NCI-H1092 (cell line): ENCODE data around the gene ZNF253.
"Not testable (repeated sequence)": the region's sequence is repeated elsewhere in the genome, so short reads cannot be mapped to it uniquely, and the experiment has no call there.

Experiments
- DNase-seq: peaks from one replicate; lab custom pipeline; 2025; lab: John Stamatoyannopoulos, UW

The ZNF253 gene

DNA sequence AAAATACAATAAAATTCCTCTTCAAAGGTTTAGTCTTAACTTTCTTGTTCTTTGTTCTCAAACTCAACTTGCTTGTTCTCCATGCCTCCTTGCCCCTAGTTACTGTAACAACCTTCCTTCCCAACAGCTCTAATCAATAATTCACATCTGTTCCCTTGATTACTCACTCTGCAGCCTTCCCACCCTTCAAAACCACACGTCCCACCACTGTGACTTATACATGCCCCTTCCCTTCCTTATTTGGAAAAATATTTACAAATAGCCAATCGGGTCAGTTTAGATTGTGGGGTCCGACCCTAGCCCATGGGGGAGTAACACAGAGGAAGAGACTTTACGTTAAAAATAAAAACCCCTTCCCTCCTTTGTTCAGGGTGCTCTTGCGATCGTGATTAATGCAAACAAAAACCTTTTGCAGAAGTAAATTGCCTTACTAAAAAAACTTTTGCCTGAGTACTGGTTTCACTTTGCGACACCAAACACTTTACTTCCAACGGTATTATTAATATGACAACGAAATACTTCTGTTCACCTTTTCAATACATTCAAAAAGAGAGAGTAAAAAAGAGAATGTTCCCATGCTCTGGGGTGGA, 34.6 kb downstream of the ZNF253 start:
- DNase-seq, result no peak

DNA sequence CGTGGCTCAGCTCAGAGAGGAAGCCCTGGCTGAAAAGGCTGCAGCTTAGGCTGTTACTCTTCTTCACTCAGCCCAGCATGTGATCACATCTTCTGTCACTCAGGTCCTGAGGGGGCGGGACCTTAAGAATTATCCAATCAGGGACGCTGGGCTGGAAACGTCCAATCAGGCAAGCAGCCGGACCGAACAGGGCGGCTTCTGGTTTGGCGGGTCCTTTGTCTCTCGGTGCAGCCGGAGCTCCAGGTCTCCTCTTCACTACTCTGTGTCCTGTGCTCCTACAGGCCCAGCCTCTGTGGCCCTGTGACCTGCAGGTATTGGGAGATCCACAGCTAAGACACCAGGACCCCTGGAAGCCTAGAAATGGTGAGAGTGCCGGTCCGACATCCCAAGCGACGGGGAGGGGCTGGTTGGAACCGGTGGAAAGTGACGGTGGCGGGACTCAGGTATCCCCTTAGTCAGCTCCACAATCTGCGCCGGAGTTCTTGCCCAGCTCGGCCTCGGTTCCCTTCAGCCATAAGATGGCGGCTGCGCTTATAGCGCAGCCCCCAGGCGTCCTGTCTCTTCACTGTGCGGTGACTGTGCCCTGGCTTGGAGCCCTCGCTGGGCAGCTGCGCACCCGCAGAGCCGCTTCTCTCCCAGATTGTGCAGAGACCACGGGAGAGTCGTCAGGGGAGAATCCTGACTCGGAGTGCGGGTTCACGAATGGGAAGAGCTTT, 35.2 kb downstream of the ZNF253 start, which contains the start of gene ZNF93:
TSS of gene ZNF93 (plus strand) at position 218 of the 716 bp plus-strand sequence. CDS start at position 361, 143 bp downstream.
- peak; percentile 95 for DNase-seq

DNA sequence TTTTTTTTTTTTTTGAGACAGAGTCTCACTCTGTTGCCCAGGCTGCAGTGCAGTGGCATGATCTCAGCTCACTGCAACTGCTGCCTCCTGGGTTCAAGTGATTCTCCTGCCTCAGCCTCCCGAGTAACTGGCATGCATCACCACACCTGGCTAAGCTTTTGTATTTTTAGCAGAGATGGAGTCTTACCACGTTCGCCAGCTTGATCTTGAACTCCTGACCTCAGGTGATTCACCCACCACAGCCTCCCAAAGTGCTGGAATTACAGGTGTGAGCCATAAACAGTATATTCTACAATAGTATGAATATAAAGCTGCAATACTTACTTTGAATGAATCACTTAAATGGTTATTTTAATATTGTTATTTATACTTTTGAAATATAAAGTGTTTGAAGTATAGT, 41.9 kb downstream of the ZNF253 start:
- not testable (repeated sequence) for DNase-seq

DNA sequence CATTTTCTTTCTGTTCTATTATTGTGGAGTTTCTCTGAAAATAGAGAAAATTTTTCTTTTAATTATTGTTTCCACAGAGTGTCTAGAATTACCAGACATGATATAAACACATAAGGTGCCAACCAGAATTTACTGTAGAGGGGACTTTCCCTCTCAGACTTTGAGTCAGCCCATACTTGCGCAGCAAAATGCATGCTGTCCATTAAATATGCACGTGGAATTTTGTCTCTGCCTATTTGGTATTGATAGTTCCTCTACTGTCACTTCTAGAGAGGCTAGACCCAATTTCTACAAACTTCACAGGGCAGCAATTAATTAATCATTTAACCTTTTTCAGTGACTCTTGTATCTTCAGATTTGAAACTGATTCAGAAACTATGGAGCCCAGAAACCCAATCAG, 44.0 kb downstream of the ZNF253 start:
- DNase-seq, result no peak

DNA sequence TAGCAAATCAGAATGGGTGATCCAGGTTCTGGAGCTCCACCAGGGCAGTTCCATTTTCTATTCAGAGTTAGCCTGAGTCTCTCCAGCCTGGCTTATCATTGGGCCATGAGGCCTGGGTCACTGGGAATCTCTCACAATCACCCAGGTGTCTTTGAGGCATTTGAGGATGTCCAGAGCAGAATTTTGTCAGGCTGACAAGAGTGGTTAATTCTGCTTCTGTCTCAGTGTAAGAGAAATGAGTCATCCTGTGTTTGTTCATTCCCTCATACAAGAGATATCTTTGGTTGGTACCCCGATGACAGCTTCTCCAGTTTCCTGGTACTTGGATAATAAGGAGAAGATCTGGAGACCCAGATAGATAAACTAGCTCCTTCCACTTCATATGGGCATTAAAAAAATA, 45.5 kb downstream of the ZNF253 start:
- no peak for DNase-seq

DNA sequence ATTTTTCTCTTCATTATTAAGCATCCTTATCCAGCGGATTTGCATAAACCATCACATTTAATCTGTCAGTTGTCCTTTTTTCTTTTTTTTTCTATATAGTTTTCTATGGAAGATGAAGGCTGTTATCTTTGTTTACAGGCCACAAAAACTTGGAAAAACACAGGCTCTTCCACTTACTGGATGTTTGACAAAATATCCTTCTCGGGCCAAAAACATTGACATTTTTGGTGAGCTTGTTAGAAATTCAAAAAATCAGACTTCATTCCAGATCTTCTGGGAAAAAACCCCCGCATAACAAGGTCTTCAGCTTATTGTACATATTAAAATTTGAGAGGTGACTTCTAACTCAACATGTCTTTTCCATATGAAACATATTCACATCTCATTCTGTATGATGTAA, 48.9 kb downstream of the ZNF253 start:
- no peak for DNase-seq

DNA sequence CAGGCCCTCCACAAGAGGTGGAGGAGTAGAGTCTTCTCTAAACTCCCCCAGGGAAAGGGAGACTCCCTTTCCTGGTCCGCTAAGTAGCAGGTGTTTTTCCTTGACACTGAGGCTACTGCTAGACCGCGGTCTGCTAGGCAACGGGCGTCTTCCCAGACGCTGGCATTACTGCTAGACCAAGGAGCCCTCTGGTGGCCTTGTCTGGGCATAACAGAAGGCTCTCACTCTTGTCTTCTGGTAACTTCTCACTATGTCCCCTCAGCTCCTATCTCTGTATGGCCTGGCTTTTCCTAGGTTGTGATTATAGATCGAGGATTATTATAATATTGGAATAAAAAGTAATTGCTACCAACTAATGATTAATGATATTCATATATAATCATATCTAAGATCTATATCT, 64.7 kb downstream of the ZNF253 start:
- not testable (repeated sequence) for DNase-seq

DNA sequence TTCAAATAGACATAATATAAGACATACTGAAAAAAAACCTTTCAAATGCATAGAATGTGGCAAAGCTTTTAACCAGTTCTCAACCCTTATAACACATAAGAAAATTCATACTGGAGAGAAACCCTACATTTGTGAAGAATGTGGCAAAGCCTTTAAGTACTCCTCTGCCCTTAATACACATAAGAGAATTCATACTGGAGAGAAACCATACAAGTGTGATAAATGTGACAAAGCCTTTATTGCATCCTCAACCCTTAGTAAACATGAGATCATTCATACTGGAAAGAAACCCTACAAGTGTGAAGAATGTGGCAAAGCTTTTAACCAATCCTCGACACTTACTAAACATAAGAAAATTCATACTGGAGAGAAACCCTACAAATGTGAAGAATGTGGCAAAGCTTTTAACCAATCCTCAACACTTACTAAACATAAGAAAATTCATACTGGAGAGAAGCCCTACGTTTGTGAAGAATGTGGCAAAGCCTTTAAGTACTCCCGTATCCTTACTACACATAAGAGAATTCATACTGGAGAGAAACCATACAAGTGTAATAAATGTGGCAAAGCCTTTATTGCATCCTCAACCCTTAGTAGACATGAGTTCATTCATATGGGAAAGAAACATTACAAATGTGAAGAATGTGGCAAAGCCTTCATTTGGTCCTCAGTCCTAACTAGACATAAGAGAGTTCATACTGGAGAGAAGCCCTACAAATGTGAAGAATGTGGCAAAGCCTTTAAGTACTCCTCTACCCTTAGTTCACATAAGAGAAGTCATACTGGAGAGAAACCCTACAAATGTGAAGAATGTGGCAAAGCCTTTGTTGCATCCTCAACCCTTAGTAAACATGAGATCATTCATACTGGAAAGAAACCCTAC, 68.0 kb downstream of the ZNF253 start:
- DNase-seq, result not testable (repeated sequence)

DNA sequence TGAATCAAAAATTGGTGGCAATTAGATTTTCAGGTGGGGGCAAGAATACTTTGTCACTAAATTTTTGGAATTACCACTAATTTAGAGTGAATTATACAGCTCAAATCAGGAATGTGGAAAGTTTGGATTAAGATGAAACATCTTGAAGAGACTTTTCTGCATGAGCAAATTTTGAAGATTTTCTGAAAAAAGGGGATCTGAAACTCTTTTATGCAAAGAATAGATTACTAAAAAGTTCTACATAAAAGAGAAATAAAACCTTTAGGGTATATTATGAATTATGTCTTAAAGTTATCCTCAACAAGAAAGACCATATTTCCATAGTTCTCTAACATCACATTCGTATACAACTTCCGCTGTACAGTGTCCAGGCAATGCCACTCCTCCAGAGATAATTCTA, 71.7 kb downstream of the ZNF253 start:
- no peak for DNase-seq

DNA sequence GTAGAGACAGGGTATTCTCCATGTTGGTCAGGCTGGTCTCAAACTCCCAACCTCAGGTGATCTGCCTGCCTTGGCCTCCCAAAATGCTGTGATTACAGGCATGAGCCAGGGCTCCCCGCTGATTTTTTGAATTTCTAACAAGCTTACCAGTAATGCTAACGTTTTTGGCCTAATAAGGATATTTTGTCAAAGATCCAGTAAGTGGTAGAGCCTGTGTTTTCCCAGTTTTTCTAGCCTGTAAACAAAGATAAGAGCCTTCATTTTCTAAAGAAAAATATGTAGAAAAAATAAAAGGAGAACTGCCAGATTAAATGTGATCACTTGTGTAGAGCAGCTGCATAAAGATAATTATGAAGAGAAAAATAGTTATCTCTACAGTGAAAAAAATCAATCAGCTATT, 72.8 kb downstream of the ZNF253 start:
- no peak for DNase-seq

DNA sequence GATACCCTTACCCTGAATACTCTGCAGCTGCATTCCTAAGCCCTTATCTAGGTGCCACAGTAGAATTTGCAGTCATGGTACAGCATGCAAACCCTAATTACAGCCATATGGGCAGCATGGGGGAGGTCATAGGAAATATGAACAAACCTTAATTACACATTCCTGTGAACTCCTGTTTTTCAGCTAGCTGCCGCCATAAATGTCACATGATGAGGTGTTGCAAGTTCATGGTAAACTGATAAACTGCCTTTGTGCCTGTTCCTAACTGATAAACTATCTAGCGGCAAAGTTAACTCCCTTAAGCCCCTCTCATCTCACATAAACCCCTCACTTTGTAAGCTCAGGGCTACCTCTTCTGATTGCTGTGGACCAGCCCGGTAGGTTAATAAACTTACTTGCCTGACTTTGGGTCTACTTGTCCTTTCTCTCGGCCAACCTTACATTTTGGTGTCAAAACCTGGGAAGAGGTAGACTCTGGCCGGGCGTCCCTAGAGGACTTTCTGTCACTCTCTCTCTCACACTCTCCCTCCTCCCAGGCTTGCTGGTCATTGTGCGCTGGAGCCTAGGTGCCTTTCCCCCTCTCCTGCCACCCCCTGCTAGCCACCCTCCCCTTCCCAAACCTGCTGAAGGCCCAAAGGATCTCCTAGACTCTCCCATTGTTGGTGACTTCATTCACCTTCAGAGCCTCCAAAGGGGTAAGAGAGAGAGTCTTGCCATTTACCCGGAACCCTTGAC, 78.3 kb downstream of the ZNF253 start:
- DNase-seq, result no peak
